SK-MEL-5 (cell line): ENCODE data around the gene MVK. TPM values are rescaled to one million over a fixed set of nuclear protein-coding genes. Genes with fewer than 3 reads are reported as not detected.

Source experiments
- DNase-seq: peaks from one replicate; pipeline ENCODE4 v3.0.0-alpha.2; 2016; ENCODE audit warnings: low read depth, low spot score
- in situ Hi-C: cut with HindIII; loops from 2 replicates; pipeline ENCODE4 v1.10.0; 2016; ENCODE audit warnings: low sequenced_read_pairs, high pct_unique_total_duplicates, low pct_unique_long_range_greater_than_20kb
- total RNA-seq: library from RNA; depleted of rRNA; stranded (reverse); fragments of >200 nt; shearing (Covaris generic); gene quantifications from 2 replicates; pipeline ENCODE4 v1.2.3, GENCODE V29; 2014

The MVK gene
- total RNA-seq, 1 experiment from 2014 or later, result 27.2 TPM

DNA sequence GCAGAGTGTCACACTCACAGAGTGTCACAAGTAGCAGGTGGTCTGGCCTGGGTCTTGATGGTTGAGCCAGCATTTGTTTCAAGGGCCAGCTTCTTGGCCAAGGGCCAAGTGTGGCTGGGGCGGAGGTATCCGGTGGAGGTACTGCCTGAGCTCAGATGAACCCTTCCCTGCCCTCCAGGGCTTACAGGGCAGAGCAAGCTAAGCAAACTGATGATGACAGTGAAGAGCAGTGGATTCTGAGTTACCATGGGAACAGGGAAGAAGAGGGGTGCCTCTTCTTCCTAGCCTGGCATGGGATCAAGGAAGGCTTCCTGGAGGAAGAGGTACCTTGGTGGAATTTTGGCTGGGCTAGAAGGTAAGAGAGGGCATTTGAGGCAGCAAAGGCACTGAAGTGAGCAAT lies 35.7 kb downstream of the MVK start:
- no peak for DNase-seq
- in situ Hi-C loops, result no loop called here

DNA sequence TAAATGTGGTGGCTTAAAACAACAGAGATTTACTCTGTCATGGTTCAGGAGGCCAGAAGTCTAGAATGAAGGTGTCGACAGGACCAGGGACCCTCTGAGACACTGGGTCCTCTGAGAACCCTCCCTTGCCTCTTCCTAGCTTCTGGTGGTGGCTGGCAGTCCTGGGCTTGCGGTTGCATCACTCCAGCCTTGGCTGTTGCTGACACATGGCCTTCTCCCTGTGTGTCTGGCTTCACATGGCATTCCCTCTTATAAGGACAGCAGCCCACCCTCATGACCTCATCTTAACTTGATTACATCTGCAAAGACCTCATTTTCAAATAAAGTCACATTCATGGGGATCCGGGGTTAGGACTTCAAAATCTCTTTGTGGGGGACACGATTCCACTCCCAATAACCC lies 36.9 kb downstream of the MVK start:
- DNase-seq, result no peak
- in situ Hi-C loops, result no loop called here

DNA sequence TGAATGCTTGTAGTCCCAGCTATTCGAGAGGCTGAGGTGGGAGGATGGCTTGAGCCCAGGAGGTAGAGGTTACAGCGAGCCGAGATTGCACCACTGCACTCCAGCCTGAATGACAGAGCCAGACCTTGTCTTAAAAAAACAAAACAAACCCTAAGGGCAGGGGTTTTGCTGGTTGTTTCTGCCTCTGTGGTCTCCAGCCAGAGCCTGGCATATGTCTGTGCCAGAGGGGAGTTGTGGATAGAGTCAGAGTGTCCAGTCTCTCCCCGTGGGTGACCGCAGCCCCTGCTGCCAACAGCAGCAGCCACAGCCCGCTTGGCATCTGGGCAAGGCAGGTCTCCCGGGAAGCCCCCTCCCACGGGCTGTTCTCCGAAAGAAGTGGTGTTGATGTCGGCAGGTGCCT lies 37.6 kb downstream of the MVK start:
- no peak for DNase-seq
- in situ Hi-C loops, result no loop called here

DNA sequence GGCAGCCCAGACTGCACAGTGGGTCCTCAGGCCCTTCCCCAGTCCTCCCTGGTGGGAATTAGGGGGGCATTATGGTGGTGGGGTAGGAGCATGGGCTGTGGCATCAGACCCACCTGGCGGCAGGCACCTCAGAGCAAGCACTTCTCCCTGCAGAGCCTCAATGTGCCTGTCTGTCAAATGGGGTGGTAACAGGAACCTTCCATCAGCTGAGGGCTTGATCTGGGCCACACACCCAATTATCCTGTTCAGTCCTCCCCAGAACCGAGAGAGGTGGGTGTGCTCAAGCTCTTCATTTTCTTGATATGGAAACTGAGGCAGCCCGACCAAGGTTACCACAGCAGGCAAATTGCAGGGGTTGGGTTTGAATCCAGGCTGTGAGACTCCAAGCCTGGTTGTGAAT lies 38.4 kb downstream of the MVK start:
- in situ Hi-C loops, result no loop called here
- DNase-seq, result no peak

DNA sequence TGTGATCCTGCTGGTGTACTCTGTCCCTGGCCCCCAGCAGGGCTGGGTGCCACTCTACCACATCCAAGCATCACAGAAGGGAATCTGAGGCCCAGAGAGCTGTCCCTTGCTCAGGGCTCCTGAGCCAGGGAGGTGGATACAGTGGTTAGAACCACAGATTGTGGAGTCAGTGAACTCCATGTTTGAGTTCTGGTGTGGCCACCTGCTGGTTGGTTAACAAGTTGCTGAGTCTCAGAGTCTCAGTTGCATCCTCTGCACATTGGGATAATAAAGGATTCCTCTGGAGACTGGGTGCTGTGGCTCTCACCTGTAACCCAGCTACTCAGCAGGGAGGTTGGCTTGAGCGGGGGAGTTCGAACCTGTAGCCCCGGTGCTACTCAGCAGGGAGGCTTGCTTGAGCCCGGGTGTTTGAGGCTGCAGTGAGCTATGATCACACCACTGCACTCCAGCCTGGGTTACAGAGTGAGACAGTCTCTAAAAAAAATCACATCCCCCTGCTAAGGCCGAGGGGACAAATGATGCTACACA lies 39.4 kb downstream of the MVK start:
- in situ Hi-C loops, result no loop called here
- DNase-seq, result peak; percentile 60

DNA sequence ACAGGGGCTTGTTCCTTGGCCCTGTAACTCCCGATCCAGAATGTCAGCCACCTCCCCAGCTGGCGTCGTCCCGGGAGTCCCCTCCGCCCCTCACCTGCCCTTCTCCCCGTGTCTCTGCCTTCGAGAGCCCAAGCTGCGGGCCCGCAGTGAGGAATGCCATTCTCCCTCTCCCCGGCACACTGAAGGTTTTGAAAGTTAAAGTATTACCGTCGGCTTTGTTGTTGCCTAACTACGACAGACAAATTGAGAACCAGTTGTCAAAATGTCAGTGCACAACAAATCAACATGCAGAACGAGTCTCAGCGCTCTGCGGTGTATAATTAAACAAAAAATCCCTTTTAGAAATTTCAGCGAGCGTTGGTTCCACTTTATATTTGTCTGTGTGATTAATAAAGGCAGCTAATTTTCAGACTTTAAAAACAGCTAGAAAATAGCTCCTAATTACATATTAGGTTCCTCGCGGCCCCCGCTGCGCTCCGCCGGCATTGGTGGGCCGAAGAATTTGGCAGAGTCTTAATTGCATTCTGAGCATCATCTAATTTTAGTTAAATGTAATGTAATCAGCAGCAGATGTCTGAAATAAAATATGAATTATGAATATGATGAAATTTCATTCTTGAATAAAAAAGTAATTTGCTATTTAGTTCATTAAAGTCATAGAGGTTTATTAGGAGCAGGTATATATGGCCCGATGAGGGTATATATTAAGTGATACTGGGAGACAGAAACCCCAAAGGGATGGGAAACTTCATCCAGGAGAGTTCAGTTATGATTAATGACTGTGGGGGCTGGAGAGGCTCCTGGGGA lies 40.3 kb downstream of the MVK start:
- no peak for DNase-seq
- in situ Hi-C loops, result no loop called here

DNA sequence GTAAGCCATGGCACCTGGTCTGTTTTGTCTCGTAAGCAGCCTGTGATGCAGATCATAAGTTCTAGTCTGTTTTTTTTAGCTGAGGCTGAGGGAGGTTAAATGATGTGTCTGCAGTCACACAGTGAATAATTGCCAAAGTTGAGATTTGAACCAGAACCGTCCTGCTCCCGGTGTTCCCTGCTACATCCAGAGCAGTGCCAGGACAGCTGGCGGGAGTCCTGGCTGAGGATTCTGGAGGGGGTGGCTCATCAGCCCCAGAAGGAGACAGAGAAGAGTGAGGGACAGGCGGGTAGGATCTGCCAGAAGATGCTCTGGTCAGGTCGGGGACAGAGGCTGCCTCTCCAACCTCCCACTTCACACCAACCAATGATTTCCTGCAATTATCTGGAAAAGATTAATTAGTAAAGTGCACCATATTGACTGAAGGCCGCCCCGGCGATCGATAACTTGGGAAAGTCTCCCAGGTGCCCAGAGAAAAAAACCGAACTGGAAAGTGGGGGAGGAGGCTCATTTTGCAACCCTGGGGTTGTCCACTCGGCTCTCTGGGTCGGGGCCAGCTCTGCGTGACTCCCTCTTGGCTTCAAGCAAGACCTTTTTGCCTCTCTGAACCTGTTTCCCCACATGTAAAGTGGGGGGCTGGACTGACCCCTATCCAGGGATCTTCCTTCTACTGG lies 42.1 kb downstream of the MVK start:
- in situ Hi-C loops, result no loop called here
- DNase-seq, result no peak

DNA sequence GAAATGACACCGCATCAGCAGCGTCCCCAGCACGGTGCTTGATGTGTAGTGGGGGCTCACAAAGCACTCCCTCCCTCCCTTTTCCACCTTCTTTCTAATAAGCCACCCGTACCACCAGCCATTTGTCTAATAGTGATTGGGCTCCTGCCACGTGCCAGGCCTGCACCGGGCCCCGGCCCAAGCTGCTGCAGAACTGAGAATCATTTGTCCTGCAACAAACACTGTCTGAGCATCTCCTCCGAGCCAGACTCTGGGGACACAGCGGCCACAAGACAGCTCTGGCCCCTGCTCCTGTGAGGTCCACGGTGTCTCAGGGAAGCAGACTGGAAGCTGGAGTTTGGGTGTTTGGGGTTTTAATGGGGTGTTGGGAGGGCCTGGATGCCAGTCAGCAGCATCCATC lies 43.9 kb downstream of the MVK start:
- no peak for DNase-seq
- in situ Hi-C loops, result no loop called here

DNA sequence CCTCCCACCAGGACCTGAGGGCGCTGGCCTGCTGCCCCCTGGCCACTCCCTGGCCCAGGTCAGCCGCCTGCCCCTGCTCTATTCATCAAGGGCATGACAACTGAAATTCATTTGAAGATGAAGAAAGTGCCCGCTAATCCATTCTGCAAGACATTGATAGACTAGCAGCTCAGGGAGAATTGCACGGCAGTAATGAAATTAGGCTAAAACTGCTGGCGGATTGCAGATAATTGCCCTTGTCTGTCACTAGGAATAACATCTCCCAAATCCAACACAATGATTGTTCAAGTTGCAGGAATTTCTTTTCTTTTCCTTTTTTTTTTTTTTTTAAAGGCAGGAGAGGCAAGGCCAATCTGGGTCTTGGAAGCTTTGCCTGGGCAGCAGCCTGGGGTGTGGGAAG lies 44.5 kb downstream of the MVK start:
- DNase-seq, result no peak
- in situ Hi-C loops, result no loop called here

DNA sequence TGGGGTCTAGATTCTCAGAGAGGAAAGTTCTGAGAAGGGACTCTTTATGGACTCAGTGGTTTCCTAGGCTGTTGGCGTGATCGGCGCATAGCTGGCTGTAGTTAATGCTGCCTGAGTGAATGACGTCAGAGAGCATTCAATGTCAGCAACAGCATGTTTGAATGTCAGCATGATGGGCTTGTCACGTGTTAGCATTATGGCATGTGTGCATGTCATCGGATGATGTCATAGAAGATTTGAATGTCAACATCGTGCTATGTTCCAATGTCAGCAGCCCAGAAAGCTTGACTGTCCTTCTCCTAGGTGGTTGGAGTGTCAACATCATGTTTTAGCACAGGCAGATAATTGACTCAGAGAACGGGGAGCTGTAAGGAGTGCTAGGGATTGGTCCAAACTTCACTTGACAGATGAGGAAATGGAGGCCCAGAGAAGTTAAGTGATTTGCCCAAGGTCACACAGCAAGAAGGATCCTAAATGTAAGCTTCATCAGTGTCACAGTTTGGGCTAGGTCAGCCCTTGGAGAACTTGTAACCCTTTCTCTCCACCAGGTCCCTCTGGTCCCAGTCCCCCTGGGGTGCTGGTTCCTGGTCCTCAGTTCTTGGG lies 45.5 kb downstream of the MVK start:
- DNase-seq, result no peak
- in situ Hi-C loops, result no loop called here

DNA sequence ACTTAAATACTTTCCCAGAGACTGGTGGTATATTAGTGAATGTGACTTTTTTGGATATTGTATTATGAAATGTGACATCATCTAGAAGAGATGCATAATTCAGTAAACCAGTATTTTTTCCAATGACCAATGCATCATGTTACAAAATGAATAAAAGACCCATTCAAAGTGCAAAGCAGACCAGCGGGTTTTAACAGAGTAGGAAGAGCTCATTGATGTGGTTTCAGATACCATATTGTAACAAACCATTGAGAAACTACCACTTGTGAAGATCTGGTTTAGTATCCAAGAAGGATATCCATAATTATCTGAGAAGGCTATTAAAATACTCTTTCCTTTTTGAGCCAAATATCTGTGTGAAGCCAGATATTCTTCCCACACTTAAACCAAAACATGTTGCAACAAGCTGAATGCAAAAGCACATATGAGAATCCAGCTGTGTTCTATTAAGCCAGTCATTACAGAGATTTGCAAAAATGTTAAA lies 47.7 kb downstream of the MVK start:
- DNase-seq, result peak; percentile 71
- in situ Hi-C loops, result no loop called here

DNA sequence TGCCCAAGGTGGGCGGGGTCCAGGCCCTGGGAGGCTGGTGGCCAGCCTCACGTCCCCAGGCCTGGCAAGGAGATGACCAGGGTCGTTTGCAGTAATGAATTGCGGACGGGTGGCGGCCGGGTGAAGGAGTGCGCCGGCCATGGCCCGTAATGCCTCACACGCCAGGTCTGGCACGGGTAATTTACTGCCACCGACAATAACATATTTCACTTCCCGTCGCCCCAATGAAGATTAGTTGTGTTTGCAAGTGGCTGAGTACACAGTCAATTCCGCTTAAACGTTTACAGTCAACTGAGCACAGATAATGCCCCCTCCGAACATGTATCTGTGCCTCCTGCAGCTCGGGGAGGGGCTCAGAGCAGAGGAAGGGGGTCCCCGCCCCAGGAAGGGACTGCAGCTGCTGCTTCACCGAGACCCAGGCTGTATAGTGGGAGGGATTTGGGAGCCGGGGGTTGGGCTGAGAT lies 48.3 kb downstream of the MVK start:
- DNase-seq, result no peak
- in situ Hi-C loops, result no loop called here

DNA sequence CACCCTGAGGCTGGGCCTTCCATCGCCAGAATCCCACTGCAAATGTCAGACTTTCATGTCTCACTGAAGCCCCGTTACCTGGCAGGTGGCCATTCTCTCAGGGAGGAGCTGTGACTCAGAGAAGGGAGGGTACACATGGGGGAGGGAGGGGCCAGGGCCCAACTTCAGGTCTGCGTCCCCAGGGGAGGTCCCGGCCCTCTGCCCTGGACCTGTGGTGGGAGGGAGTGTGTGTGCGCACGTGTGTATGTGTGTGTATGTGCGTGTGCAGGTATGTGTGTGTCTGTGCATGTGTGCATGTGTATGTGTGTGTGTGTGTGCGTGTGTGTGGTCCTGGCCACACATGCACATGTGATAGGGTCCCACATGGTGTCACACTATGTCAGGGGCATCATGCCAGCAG lies 50.9 kb downstream of the MVK start:
- in situ Hi-C loops, result no loop called here
- no peak for DNase-seq

DNA sequence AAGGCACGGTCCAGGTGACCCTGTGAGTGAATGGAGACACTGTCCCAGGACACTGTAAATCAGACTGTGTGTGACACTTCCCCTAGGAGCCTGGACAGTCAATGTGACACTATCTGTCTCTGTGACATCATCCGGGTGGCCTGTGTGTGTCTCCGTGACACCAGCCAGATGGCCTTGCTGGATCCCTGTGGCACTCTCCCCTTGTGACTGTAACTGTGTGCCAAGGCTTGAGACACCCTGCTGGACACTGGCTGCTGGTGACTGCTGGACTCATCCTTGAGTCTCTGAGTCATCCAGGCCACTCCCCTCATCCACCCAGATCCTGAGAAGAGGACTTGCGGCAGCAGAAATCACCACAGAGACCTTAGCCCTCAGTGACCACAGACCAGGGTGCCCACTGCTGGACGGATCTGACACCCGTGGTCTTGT lies 51.6 kb downstream of the MVK start:
- in situ Hi-C loops, result no loop called here
- no peak for DNase-seq

DNA sequence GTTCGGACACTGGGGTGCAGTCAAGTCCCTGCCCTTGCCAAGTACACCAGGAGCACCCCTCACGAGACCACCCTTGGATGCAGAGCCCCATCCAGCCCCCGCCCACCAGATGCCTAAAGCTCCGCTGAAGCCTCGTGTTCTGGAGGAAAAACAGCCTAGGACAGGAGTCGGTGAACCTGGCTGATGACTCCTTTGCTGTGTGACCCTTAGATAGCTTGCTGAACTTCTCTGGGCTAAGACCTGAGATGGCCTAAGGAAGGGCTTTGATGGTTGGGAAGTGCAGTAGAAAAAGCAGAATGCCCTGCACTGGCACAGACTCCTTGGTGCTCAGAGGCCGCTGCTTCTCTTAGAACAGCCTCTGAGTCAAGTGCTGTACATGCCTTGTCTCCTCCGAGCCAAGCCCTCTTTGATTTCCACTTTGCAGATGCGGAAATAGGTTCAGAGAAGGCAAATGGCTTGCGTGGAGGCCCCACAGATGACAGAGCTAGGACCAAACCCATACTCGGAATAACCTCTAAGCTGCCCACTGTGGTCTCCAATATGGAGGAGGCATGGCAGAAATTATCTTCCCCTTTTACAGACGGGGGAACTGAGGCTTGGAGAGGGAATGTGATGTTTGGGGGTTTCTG lies 52.3 kb downstream of the MVK start:
- in situ Hi-C loops, result no loop called here
- DNase-seq, result no peak

DNA sequence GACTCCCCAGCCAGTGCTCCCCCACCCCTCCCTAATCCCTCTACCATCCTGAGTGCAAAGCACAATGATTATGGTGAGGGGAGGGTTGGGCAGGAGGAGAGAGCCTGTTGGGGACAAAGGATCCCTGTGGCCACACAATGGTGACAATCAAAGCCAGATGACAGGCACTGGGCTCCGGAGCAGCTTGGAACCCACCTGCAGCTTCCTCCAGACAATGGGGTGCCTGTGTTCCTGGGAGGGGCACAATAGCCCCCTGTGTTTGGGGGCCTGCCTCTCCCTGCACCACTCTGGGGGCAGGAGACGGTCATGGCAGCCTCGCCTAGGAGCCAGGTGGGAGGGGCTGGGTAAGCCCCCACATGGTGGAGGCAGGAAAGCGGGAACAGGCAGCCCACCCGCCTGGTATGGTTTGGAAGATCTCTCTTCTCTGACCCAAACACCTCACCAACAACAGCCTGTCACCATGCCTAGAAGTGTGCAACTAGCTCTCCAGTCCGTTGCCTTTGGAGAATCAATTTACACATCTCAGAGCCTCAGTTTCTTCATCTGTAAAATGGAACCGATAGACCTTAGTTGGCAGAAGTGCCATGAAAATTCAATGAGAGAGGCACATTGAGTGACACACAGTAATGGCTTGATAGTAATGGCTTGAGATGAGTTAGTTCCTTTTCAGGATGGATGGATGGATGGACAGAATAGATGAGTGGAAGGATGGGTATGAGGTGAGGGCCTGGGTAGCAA lies 53.0 kb downstream of the MVK start:
- no peak for DNase-seq
- in situ Hi-C loops, result no loop called here

DNA sequence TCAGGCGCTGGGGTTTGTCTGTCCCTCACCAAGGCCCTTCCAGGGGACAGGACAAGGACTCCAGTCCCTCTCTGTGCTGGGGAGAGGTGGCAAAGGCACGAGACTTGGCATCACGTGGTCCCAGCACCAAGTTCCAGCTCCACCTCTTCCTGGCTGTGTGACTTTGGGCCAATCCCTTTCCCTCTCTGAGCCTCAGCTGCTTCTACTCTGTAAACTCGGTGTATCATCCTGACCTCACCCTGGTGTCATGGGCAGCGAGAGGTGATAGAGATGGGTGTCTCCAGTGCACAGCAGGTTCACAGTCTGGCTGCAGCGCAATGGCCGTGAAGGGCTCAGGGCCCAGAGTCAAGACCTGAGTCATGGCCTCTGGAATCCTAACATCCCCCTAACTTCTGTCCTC lies 54.0 kb downstream of the MVK start:
- DNase-seq, result no peak
- in situ Hi-C loops, result no loop called here
